Ramos (cell line): ENCODE data around the gene SHC2.
"Not testable (repeated sequence)": the region's sequence is repeated elsewhere in the genome, so short reads cannot be mapped to it uniquely, and the experiment has no call there.

Experiments used
- in situ Hi-C: fragments of 300-500 bp; cut with MboI; formaldehyde crosslinking; loops from one replicate; pipeline ENCODE4 v1.14.3; 2022; ENCODE audit warnings: low sequenced_read_pairs; ENCODE audit not compliant: unreplicated experiment

The SHC2 gene

GRCh38 chr19:493391-494170 is 32.7 kb upstream of the SHC2 start:
- in situ Hi-C loops = no loop called here

GRCh38 chr19:492091-492531 is 31.3 kb upstream of the SHC2 start:
- in situ Hi-C loops = no loop called here

GRCh38 chr19:491146-491741 is 30.4 kb upstream of the SHC2 start:
- in situ Hi-C loops = no loop called here

- in situ Hi-C loops = no loop called here
Measured at GRCh38 chr19:489418-490196, 28.8 kb upstream of the SHC2 start.

- in situ Hi-C loops = no loop called here
Measured at GRCh38 chr19:488505-489417, 27.9 kb upstream of the SHC2 start.

GRCh38 chr19:485583-486236 is 24.9 kb upstream of the SHC2 start:
- in situ Hi-C loops = no loop called here

GRCh38 chr19:485077-485476 is 24.2 kb upstream of the SHC2 start:
- in situ Hi-C loops = no loop called here

- in situ Hi-C loops = no loop called here
Measured at GRCh38 chr19:484494-484893, 23.7 kb upstream of the SHC2 start.

- in situ Hi-C loops = no loop called here
Measured at GRCh38 chr19:483332-484072, 22.7 kb upstream of the SHC2 start.

- in situ Hi-C loops = no loop called here
Measured at GRCh38 chr19:482186-483041, 21.6 kb upstream of the SHC2 start.

GRCh38 chr19:481100-481499 is 20.3 kb upstream of the SHC2 start:
- in situ Hi-C loops = not testable (repeated sequence)

- in situ Hi-C loops = no loop called here
Measured at GRCh38 chr19:480016-480855, 19.4 kb upstream of the SHC2 start.

GRCh38 chr19:478976-479375 is 18.1 kb upstream of the SHC2 start:
- in situ Hi-C loops = no loop called here

- in situ Hi-C loops = no loop called here
Measured at GRCh38 chr19:478236-478903, 17.5 kb upstream of the SHC2 start.

GRCh38 chr19:475360-475759 is 14.5 kb upstream of the SHC2 start:
- in situ Hi-C loops = no loop called here

- in situ Hi-C loops = no loop called here
Measured at GRCh38 chr19:474126-475078, 13.6 kb upstream of the SHC2 start.
